Renal cortical epithelial cell (primary cell): ENCODE measurements around the gene SLC35E4. TPM values are rescaled to one million over a fixed set of nuclear protein-coding genes. Genes with fewer than 3 reads are reported as not detected.

ENCODE experiments used
- DNase-seq: peaks from one replicate; pipeline ENCODE4 v3.0.0-alpha.2; 2011; ENCODE audit warnings: low read depth
- total RNA-seq: library from RNA; depleted of rRNA; stranded (reverse); fragments of >200 nt; gene quantifications from 2 replicates; pipeline ENCODE4 v1.2.3, GENCODE V29; 2014

Gene SLC35E4
- total RNA-seq, 1 donor from 2014 or later: 7.9 TPM

GRCh38 chr22:30694171-30694639 lies 58.6 kb downstream of the SLC35E4 start:
- peak; percentile 9 for DNase-seq

GRCh38 chr22:30694640-30695350 lies 59.2 kb downstream of the SLC35E4 start, which contains the start of gene OSBP2:
TSS of gene OSBP2 (plus strand) at chr22:30694874. CDS start at chr22:30694910, 36 bp downstream.
- DNase-seq: no peak

- DNase-seq: no peak
Observed at GRCh38 chr22:30695351-30695851, 59.8 kb downstream of the SLC35E4 start.

GRCh38 chr22:30695871-30696655 lies 60.5 kb downstream of the SLC35E4 start:
- DNase-seq: no peak

Other genes with a start within 250 kb of the SLC35E4 start
- 29.3 and 33.2 TPM in 2 replicates for gene RNF215, start 248.4 kb upstream of the SLC35E4 start, total RNA-seq
- gene SEC14L2, start 238.8 kb upstream of the SLC35E4 start, total RNA-seq: 57.3 and 97.9 TPM in 2 replicates
- gene MTFP1, start 210.0 kb upstream of the SLC35E4 start, total RNA-seq: 26.5 and 45.3 TPM in 2 replicates
- gene SEC14L3, start 163.8 kb upstream of the SLC35E4 start, total RNA-seq: not detected in 2 replicates
- gene SEC14L4, start 130.1 kb upstream of the SLC35E4 start, total RNA-seq: 1.2 TPM in 1 of 2 replicates, not detected in the other
- 20.3 and 37.3 TPM in 2 replicates for gene SEC14L6, start 89.0 kb upstream of the SLC35E4 start, total RNA-seq
- gene GAL3ST1, start 61.1 kb upstream of the SLC35E4 start, total RNA-seq: 2.6 and 6.4 TPM in 2 replicates
- 77.6 and 84.0 TPM in 2 replicates for gene PES1, start 43.9 kb upstream of the SLC35E4 start, total RNA-seq
- 9.2 and 26.0 TPM in 2 replicates for gene TCN2, start 28.6 kb upstream of the SLC35E4 start, total RNA-seq
- gene DUSP18, start 32.1 kb downstream of the SLC35E4 start, total RNA-seq: 8.2 and 19.5 TPM in 2 replicates
- gene OSBP2, start 59.1 kb downstream of the SLC35E4 start, total RNA-seq: 1.4 and 1.5 TPM in 2 replicates